ENCODE data around the gene VAMP5.

The VAMP5 gene

DNA sequence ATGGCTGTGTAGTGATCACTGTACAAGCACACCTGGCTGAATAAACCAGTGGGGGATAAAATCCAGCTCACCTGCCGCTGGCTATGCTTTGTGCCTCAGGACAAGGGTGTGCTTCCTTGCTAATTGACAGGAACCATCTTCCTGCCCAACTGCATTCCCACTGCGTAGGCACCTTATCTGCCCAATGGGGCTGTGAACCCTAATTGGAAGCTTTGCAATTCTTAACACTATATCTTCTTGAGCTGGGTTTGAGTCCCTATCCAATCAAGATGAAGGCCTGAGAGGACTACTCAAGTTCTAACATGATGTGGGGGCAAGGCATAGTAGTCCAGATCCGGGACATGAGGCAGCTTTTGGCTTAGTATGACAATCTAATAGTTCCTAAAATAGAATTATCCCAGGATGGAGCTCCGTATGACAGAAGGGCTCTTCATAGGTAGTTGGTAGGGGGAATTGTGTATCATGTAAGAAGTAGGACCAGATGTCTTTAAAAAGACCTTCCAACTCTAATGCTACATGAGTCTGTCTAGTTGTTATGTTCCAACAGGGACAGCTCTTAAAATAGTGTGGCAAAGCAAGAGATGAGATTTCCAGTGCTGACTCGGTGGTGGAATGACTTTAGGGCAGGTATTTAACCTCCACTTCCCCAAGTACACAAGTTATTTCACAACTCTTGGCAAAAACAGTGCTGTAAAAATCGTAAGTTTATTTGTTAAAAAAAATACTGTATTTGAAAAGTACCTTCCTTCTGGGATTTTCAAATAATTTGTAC is 20.5 kb downstream of the VAMP5 start:
- WGBS (ENCODE audit: insufficient coverage) = 95% methylated on average over 4 of the region's 6 CpGs
- peaks cover 5 to 29% (median 25%) of the 10 kb centered on the region in 4 experiments for H3K4me1 ChIP-seq (ENCODE audit: control extremely low read depth in 1 of 4, control insufficient read depth in 4 of 4, insufficient read depth in 4 of 4, low read length in 3 of 4)
- H3K27me3 ChIP-seq (replicated peaks in 2 of 5; ENCODE audit: control insufficient read depth in 4 of 5, insufficient read depth in 5 of 5, low read length in 4 of 5) = no peaks in the 10 kb centered on the region
- CTCF ChIA-PET = interaction anchor here (0.6 to 3.1 kb wide), 10 partner anchors 14 to 55 kb away, joined by 3 to 10 read pairs (median 4); partner anchors contain the start of genes GGCX and VAMP8
- H3K27ac ChIP-seq (ENCODE audit: insufficient read depth in 1 of 2, low read depth in 1 of 2, low read length in 2 of 2, poor library complexity in 1 of 2, severe bottlenecking in 2 of 2) = no peak overlapping the region
- DNase-seq = no peak
- H3K36me3 ChIP-seq (ENCODE audit: control insufficient read depth in 4 of 4, insufficient read depth in 4 of 4, low read length in 3 of 4) = peaks cover 13 to 46% (median 38%) of the 10 kb centered on the region in 4 experiments
- POLR2A ChIA-PET = no interaction called here
- H3K4me3 ChIP-seq (ENCODE audit: control insufficient read depth in 1 of 7, extremely low read depth in 1 of 7, insufficient read depth in 4 of 7, low read depth in 2 of 7, low read length in 6 of 7) = no peak overlapping the region
- no peaks in the 10 kb centered on the region for H3K9me3 ChIP-seq (ENCODE audit: control extremely low read depth in 1 of 5, control insufficient read depth in 4 of 5, insufficient read depth in 2 of 5, low read depth in 1 of 5, low read length in 4 of 5)

DNA sequence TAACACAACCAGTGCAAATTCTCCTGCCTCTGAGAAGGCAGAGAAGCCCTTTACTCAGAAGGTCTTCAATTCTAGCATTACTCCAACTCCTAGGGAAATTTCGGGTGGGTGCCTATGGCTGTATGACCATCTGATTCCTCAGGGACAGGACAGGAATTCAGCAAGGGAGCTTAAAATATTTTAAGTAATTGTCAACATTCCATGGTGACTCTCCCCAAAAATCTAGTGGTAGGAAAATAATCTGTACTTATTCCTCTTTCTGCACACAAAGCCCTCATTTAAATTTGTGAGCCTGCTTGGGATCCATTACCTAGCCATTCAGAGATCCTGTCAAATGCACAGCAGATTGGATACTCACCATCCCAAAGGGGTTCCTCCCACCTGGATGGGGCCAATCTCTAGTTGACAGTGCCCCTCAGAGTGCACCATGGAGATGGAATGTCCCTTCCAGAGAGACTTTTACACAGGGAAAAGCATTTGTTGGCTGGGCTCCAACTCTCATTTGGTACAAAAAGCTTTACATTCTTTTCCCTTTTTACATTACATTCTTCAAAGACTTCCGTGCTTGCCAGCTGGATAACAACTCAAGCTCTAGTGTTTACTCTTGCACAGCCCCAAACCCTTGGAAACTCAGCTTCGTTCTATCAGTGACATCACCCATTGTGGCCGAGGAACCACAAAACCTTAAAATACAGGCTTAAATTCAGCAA is 21.3 kb downstream of the VAMP5 start:
- H3K36me3 ChIP-seq (ENCODE audit: control insufficient read depth in 4 of 4, insufficient read depth in 4 of 4, low read length in 3 of 4) = peaks cover 13 to 43% (median 34%) of the 10 kb centered on the region in 4 experiments
- H3K4me1 ChIP-seq (ENCODE audit: control extremely low read depth in 1 of 4, control insufficient read depth in 4 of 4, insufficient read depth in 4 of 4, low read length in 3 of 4) = peaks cover 5 to 34% (median 24%) of the 10 kb centered on the region in 4 experiments
- no peak overlapping the region for H3K27ac ChIP-seq (ENCODE audit: insufficient read depth in 1 of 2, low read depth in 1 of 2, low read length in 2 of 2, poor library complexity in 1 of 2, severe bottlenecking in 2 of 2)
- CTCF ChIA-PET = interaction anchor here (1.0 to 3.1 kb wide), 7 partner anchors 11 to 31 kb away, joined by 3 to 9 read pairs (median 4); no protein-coding TSS in a partner anchor
- H3K27me3 ChIP-seq (replicated peaks in 2 of 5; ENCODE audit: control insufficient read depth in 4 of 5, insufficient read depth in 5 of 5, low read length in 4 of 5) = no peaks in the 10 kb centered on the region
- DNase-seq = no peak
- no peak overlapping the region for H3K4me3 ChIP-seq (ENCODE audit: control insufficient read depth in 1 of 7, extremely low read depth in 1 of 7, insufficient read depth in 4 of 7, low read depth in 2 of 7, low read length in 6 of 7)
- POLR2A ChIA-PET = interaction anchor here (0.9 kb wide), 1 partner anchor 44 kb away, joined by 3 read pairs; the partner anchor contains the start of gene GGCX
- H3K9me3 ChIP-seq (ENCODE audit: control extremely low read depth in 1 of 5, control insufficient read depth in 4 of 5, insufficient read depth in 2 of 5, low read depth in 1 of 5, low read length in 4 of 5) = no peaks in the 10 kb centered on the region
- WGBS (ENCODE audit: insufficient coverage) = 94% methylated on average over 2 of the region's 4 CpGs

DNA sequence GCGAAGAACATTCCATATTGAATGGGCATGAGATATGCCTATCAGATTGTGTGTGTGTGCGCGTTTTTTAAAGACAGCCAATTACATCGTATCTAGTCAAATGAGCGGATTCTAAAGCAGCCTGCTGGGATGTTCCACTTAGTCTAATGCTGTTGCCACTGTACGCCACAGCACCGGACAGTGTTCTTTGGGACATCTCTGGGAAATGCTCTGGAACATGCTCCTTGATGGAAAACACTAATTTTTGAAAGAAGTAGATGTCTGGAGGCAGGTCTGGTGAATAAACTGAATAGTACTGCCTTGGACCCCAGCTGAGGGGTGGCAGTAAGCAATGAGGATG is 21.9 kb downstream of the VAMP5 start:
- no peaks in the 10 kb centered on the region for H3K9me3 ChIP-seq (ENCODE audit: control extremely low read depth in 1 of 5, control insufficient read depth in 4 of 5, insufficient read depth in 2 of 5, low read depth in 1 of 5, low read length in 4 of 5)
- no peaks in the 10 kb centered on the region for H3K27me3 ChIP-seq (replicated peaks in 2 of 5; ENCODE audit: control insufficient read depth in 4 of 5, insufficient read depth in 5 of 5, low read length in 4 of 5)
- ChIA-PET POLR2A (interaction anchor here (0.9 kb wide), 1 partner anchor 45 kb away, joined by 3 read pairs; the partner anchor contains the start of gene GGCX), CTCF (interaction anchor here (1.0 to 3.1 kb wide), 5 partner anchors 12 to 30 kb away, joined by 3 to 9 read pairs (median 4); no protein-coding TSS in a partner anchor)
- no peak overlapping the region for H3K4me3 ChIP-seq (ENCODE audit: control insufficient read depth in 1 of 7, extremely low read depth in 1 of 7, insufficient read depth in 4 of 7, low read depth in 2 of 7, low read length in 6 of 7)
- H3K4me1 ChIP-seq (ENCODE audit: control extremely low read depth in 1 of 4, control insufficient read depth in 4 of 4, insufficient read depth in 4 of 4, low read length in 3 of 4) = peaks cover 6 to 37% (median 27%) of the 10 kb centered on the region in 4 experiments
- no peak for DNase-seq
- 96% methylated on average over 7 of the region's 7 CpGs for WGBS (ENCODE audit: insufficient coverage)
- H3K36me3 ChIP-seq (ENCODE audit: control insufficient read depth in 4 of 4, insufficient read depth in 4 of 4, low read length in 3 of 4) = peaks cover 13 to 43% (median 34%) of the 10 kb centered on the region in 4 experiments
- H3K27ac ChIP-seq (ENCODE audit: insufficient read depth in 1 of 2, low read depth in 1 of 2, low read length in 2 of 2, poor library complexity in 1 of 2, severe bottlenecking in 2 of 2) = no peak overlapping the region

DNA sequence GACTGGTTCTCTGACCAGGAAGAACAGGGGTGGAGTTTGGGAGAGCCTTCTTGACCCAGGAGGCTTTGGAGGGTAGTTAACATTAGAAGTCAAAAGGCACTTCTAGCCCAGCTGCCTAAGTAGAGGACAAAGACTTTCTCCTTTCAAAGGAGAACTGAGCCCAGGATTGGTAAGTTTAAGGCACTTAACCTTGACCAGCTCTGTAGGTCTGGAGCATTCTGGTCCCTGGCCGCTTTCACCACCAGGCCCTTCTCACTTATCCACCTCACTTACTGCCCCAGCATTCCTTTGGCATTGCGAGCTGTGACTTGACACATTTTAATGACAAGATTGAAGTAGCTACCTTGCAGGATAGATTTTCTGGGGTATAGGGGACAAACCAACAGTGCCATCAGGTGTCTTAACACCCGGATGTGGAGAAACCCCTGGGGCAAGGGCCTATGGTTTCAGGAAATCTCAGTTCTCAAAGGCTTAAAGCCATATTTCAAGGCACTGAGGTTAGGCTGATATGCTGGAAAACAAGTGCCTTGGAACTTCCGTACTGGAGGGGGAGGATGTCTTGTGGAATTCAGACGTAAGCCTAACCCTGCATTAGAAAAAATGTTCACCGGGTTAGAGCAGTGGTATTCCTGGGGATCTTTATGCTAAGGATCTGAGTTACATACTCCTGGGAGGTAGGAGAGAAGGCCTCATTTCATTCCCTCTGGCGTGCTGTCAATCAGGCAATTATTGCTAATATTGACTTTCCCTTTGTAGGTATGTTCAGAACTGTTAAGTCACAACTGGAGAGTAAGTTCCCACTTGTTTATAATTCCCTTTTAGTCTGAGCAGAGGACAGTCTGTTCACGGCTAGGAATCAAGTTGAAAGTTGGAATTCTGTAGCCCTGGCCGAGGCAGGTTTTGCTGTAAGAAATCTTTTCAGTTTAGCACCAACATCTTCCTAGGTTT is 23.3 kb downstream of the VAMP5 start:
- WGBS (ENCODE audit: insufficient coverage) = 96% methylated on average over 8 of the region's 9 CpGs
- Histone ChIP-seq H3K4me3 (ENCODE audit: control insufficient read depth in 1 of 7, extremely low read depth in 1 of 7, insufficient read depth in 4 of 7, low read depth in 2 of 7, low read length in 6 of 7) (no peak overlapping the region), H3K4me1 (ENCODE audit: control extremely low read depth in 1 of 4, control insufficient read depth in 4 of 4, insufficient read depth in 4 of 4, low read length in 3 of 4) (peaks cover 8 to 34% (median 26%) of the 10 kb centered on the region in 4 experiments), H3K9me3 (ENCODE audit: control extremely low read depth in 1 of 5, control insufficient read depth in 4 of 5, insufficient read depth in 2 of 5, low read depth in 1 of 5, low read length in 4 of 5) (no peaks in the 10 kb centered on the region), H3K27me3 (replicated peaks in 2 of 5; ENCODE audit: control insufficient read depth in 4 of 5, insufficient read depth in 5 of 5, low read length in 4 of 5) (no peaks in the 10 kb centered on the region), H3K36me3 (ENCODE audit: control insufficient read depth in 4 of 4, insufficient read depth in 4 of 4, low read length in 3 of 4) (peaks cover 13 to 43% (median 34%) of the 10 kb centered on the region in 4 experiments), H3K27ac (ENCODE audit: insufficient read depth in 1 of 2, low read depth in 1 of 2, low read length in 2 of 2, poor library complexity in 1 of 2, severe bottlenecking in 2 of 2) (peak overlapping the region in 1 of 2 experiments; percentile 39)
- CTCF ChIA-PET = interaction anchor here (1.0 to 3.1 kb wide), 3 partner anchors 17 to 57 kb away, joined by 3 to 9 read pairs (median 4); no protein-coding TSS in a partner anchor
- no peak for DNase-seq
- POLR2A ChIA-PET = no interaction called here

DNA sequence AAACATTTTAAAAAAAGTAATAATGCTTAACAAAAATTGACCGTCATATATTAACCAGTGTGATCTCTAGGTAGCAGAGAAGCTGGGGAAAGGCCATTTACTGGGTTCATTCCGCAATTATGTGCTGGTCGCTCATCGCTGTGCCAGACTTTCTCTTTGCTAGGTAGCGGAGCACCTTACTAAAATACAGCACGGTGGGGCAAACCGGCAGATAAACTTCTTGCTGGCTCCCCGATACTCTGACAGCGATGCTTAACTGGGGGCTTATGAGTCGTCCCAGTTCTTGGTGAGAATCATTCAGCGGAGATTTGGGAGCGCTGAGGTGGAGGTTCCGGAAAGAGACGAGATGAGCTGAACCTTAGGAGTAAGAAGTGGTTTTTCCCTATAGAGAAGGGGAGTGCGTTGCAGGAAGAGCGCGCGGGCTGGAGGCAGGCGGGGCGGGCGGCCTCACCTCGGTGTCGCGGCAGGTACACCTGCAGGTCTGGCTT is 27.0 kb downstream of the VAMP5 start:
- CTCF ChIA-PET = interaction anchor here (1.0 to 1.5 kb wide), 5 partner anchors 10 to 51 kb away, joined by 3 to 4 read pairs (median 3); partner anchors contain the start of gene GGCX
- Histone ChIP-seq H3K4me3 (ENCODE audit: control insufficient read depth in 1 of 7, extremely low read depth in 1 of 7, insufficient read depth in 4 of 7, low read depth in 2 of 7, low read length in 6 of 7) (peak overlapping the region; percentile 76 to 96 (median 88)), H3K9me3 (ENCODE audit: control extremely low read depth in 1 of 5, control insufficient read depth in 4 of 5, insufficient read depth in 2 of 5, low read depth in 1 of 5, low read length in 4 of 5) (no peaks in the 10 kb centered on the region), H3K36me3 (ENCODE audit: control insufficient read depth in 4 of 4, insufficient read depth in 4 of 4, low read length in 3 of 4) (peaks cover 13 to 31% (median 27%) of the 10 kb centered on the region in 4 experiments), H3K27me3 (replicated peaks in 2 of 5; ENCODE audit: control insufficient read depth in 4 of 5, insufficient read depth in 5 of 5, low read length in 4 of 5) (no peaks in the 10 kb centered on the region), H3K4me1 (ENCODE audit: control extremely low read depth in 1 of 4, control insufficient read depth in 4 of 4, insufficient read depth in 4 of 4, low read length in 3 of 4) (peaks cover 5 to 24% (median 12%) of the 10 kb centered on the region in 4 experiments), H3K27ac (ENCODE audit: insufficient read depth in 1 of 2, low read depth in 1 of 2, low read length in 2 of 2, poor library complexity in 1 of 2, severe bottlenecking in 2 of 2) (peak overlapping the region; percentile 66 to 89)
- WGBS (ENCODE audit: insufficient coverage) = 12% methylated on average over 20 of the region's 24 CpGs
- DNase-seq = no peak
- POLR2A ChIA-PET = interaction anchor here (0.7 to 1.5 kb wide), 3 partner anchors 9 to 83 kb away, joined by 3 to 7 read pairs (median 5); partner anchors contain the start of gene TMEM150A

Measured in common myeloid progenitor, CD34-positive (primary cell).